Measurements from ENCODE around the gene NKTR. TPM values are rescaled to one million over a fixed set of nuclear protein-coding genes. Genes with fewer than 3 reads are reported as not detected.
"Not testable (repeated sequence)": the region's sequence is repeated elsewhere in the genome, so short reads cannot be mapped to it uniquely, and the experiment has no call there.

The NKTR gene
- 100 to 1,000 TPM in 1 of 4 donors, 10 to 100 TPM in 3; 47.7 to 328 (median 66.8) TPM for total RNA-seq

GRCh38 chr3:42600111-42600957 is at the start of gene NKTR:
Gene NKTR (plus strand): TSS chr3:42600686. CDS start chr3:42601007, 321 bp downstream.
- H3K36me3 ChIP-seq = peaks cover 3% of the 10 kb centered on the region
- H3K27ac ChIP-seq = peak within 1 kb of the TSS; percentile 99
- peaks cover 39% of the 10 kb centered on the region for H3K4me1 ChIP-seq
- H3K4me3 ChIP-seq = peak within 1 kb of the TSS; percentile 96
- H3K9me3 ChIP-seq = no peaks in the 10 kb centered on the region
- TF ChIP-seq POLR2A (IDR thresholded peaks at IDR 0.05) (peak in 1 of 2 donors; percentile 56), EP300 (IDR thresholded peaks at IDR 0.05) (no peak), POLR2AphosphoS5 (IDR thresholded peaks at IDR 0.05) (peak in 2 of 3 donors; percentile 34 to 50), CTCF (IDR thresholded peaks at IDR 0.05) (no peak)
- peak; percentile 98 to 99 for DNase-seq (ENCODE audit: low spot score in 2 of 2)
- H3K27me3 ChIP-seq = no peaks in the 10 kb centered on the region
- 0% methylated on average over 42 of the region's 76 CpGs for WGBS

GRCh38 chr3:42552830-42553229 is 47.7 kb upstream of the NKTR start:
- Histone ChIP-seq H3K36me3 (peaks cover 76% of the 10 kb centered on the region), H3K27me3 (no peaks in the 10 kb centered on the region), H3K9me3 (no peaks in the 10 kb centered on the region), H3K27ac (no peak overlapping the region), H3K4me1 (peaks cover under 1% of the 10 kb centered on the region), H3K4me3 (no peak overlapping the region)
- TF ChIP-seq CTCF (IDR thresholded peaks at IDR 0.05) (no peak), EP300 (IDR thresholded peaks at IDR 0.05) (no peak), POLR2AphosphoS5 (IDR thresholded peaks at IDR 0.05) (no peak), POLR2A (IDR thresholded peaks at IDR 0.05) (no peak)
- WGBS = 40% methylated on average over 1 of the region's 1 CpG
- DNase-seq (ENCODE audit: low spot score in 2 of 2) = no peak

GRCh38 chr3:42556089-42556632 is 44.3 kb upstream of the NKTR start:
- Histone ChIP-seq H3K36me3 (peaks cover 85% of the 10 kb centered on the region), H3K4me1 (no peaks in the 10 kb centered on the region), H3K4me3 (no peak overlapping the region), H3K27ac (no peak overlapping the region), H3K27me3 (no peaks in the 10 kb centered on the region), H3K9me3 (no peaks in the 10 kb centered on the region)
- TF ChIP-seq EP300 (IDR thresholded peaks at IDR 0.05) (no peak), POLR2A (IDR thresholded peaks at IDR 0.05) (no peak), POLR2AphosphoS5 (IDR thresholded peaks at IDR 0.05) (no peak), CTCF (IDR thresholded peaks at IDR 0.05) (no peak)
- WGBS = 70% methylated on average over 3 of the region's 3 CpGs
- no peak for DNase-seq (ENCODE audit: low spot score in 2 of 2)

- H3K4me1 ChIP-seq; DNase-seq (ENCODE audit: low spot score in 2 of 2); H3K9me3 ChIP-seq; H3K27me3 ChIP-seq; H3K27ac ChIP-seq; H3K4me3 ChIP-seq: not testable (repeated sequence)
- 92% methylated on average over 6 of the region's 6 CpGs for WGBS
- H3K36me3 ChIP-seq = peaks cover 87% of the 10 kb centered on the region
Measured at GRCh38 chr3:42556817-42557216, 43.7 kb upstream of the NKTR start.

GRCh38 chr3:42557854-42558253 is 42.6 kb upstream of the NKTR start:
- no peak for DNase-seq (ENCODE audit: low spot score in 2 of 2)
- TF ChIP-seq POLR2A (IDR thresholded peaks at IDR 0.05) (no peak), CTCF (IDR thresholded peaks at IDR 0.05) (no peak), POLR2AphosphoS5 (IDR thresholded peaks at IDR 0.05) (no peak), EP300 (IDR thresholded peaks at IDR 0.05) (no peak)
- H3K4me1 ChIP-seq = no peaks in the 10 kb centered on the region
- no peak overlapping the region for H3K4me3 ChIP-seq
- peaks cover 87% of the 10 kb centered on the region for H3K36me3 ChIP-seq
- H3K27me3 ChIP-seq = no peaks in the 10 kb centered on the region
- H3K9me3 ChIP-seq = no peaks in the 10 kb centered on the region
- H3K27ac ChIP-seq = no peak overlapping the region

All from suprapubic skin (tissue), 4 donors.